Measurements from ENCODE around the gene CARD11. TPM values are rescaled to one million over a fixed set of nuclear protein-coding genes. Genes with fewer than 3 reads are reported as not detected.

The CARD11 gene
- total RNA-seq, 1 experiment from 2014 or later: 0.82 TPM

DNA sequence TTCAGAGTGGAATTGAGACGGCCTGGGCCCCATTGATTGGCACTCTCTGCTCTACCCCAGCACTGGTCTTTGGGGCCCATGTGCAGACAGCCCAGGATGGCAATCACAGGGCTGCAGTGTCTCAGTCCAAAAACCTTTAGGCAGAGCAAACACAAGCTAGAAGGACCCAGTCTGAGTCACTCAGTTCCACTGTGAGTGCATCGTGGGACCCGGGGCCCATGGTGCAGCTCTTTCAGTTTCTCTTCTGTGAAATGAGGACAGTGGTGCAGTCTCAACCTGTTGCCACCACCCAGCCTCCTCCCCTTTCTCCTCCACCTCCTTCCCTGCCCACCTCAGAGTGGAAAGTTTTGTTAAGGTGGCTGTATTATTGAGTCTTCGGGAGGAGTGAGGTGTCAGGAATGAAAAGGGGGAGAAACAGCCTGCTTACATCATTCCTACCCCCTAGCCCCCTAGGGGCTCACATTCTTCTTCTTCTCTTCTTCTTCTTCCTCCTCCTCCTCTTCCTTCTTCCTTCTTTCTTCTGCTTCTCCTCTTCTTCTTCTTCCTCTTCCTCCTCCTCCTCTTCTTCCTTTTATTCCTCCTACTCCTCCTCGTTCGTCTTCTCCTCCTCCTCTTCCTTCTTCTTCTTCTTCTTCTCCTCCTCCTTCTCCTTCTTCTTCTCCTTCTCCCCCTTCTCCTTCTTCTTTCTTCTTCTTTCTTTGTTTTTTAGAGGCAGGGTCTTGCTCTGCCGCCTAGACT is 19.5 kb upstream of the CARD11 start:
- Histone ChIP-seq H3K4me1 (ENCODE audit: control insufficient read depth, insufficient read depth, low read length) (no peaks in the 10 kb centered on the region), H3K36me3 (ENCODE audit: control insufficient read depth, insufficient read depth, low read length) (no peaks in the 10 kb centered on the region), H3K4me3 (ENCODE audit: low read depth in 2 of 2, low read length in 2 of 2) (no peak overlapping the region), H3K27ac (ENCODE audit: low read length) (no peak overlapping the region), H3K27me3 (ENCODE audit: control insufficient read depth, insufficient read depth, low read length) (peaks cover 3% of the 10 kb centered on the region; the same call in 1 of the 2 replicates), H3K9me3 (ENCODE audit: control insufficient read depth, insufficient read depth, low read depth, low read length) (no peaks in the 10 kb centered on the region)
- TF ChIP-seq, protein P1, sequence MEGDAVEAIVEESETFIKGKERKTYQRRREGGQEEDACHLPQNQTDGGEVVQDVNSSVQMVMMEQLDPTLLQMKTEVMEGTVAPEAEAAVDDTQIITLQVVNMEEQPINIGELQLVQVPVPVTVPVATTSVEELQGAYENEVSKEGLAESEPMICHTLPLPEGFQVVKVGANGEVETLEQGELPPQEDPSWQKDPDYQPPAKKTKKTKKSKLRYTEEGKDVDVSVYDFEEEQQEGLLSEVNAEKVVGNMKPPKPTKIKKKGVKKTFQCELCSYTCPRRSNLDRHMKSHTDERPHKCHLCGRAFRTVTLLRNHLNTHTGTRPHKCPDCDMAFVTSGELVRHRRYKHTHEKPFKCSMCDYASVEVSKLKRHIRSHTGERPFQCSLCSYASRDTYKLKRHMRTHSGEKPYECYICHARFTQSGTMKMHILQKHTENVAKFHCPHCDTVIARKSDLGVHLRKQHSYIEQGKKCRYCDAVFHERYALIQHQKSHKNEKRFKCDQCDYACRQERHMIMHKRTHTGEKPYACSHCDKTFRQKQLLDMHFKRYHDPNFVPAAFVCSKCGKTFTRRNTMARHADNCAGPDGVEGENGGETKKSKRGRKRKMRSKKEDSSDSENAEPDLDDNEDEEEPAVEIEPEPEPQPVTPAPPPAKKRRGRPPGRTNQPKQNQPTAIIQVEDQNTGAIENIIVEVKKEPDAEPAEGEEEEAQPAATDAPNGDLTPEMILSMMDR (IDR thresholded peaks at IDR 0.05): no peak
- no peak for TF ChIP-seq SIN3A (IDR thresholded peaks at IDR 0.05; ENCODE audit: borderline replicate concordance, insufficient read depth, low read depth, low read length)
- TF ChIP-seq TCF7L2 (IDR thresholded peaks at IDR 0.05; ENCODE audit: low read depth, low read length): no peak
- TF ChIP-seq, protein P2, sequence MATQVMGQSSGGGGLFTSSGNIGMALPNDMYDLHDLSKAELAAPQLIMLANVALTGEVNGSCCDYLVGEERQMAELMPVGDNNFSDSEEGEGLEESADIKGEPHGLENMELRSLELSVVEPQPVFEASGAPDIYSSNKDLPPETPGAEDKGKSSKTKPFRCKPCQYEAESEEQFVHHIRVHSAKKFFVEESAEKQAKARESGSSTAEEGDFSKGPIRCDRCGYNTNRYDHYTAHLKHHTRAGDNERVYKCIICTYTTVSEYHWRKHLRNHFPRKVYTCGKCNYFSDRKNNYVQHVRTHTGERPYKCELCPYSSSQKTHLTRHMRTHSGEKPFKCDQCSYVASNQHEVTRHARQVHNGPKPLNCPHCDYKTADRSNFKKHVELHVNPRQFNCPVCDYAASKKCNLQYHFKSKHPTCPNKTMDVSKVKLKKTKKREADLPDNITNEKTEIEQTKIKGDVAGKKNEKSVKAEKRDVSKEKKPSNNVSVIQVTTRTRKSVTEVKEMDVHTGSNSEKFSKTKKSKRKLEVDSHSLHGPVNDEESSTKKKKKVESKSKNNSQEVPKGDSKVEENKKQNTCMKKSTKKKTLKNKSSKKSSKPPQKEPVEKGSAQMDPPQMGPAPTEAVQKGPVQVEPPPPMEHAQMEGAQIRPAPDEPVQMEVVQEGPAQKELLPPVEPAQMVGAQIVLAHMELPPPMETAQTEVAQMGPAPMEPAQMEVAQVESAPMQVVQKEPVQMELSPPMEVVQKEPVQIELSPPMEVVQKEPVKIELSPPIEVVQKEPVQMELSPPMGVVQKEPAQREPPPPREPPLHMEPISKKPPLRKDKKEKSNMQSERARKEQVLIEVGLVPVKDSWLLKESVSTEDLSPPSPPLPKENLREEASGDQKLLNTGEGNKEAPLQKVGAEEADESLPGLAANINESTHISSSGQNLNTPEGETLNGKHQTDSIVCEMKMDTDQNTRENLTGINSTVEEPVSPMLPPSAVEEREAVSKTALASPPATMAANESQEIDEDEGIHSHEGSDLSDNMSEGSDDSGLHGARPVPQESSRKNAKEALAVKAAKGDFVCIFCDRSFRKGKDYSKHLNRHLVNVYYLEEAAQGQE (IDR thresholded peaks at IDR 0.05; ENCODE audit: insufficient read depth in 1 of 2, low read depth in 2 of 2, low read length in 1 of 2): no peak
- CTCF ChIA-PET: interaction anchor here (0.9 kb wide), 1 partner anchor 654 kb away, joined by 4 read pairs; no protein-coding TSS in a partner anchor
- intact Hi-C loops (cut with micrococcal nuclease; ENCODE audit: unreplicated experiment): no loop called here
- DNase-seq (ENCODE audit: low read depth, low spot score) (no peak), ATAC-seq (no peak; the same call in 1 of the 2 replicates)
- POLR2A ChIA-PET: no interaction called here
- BruUV-seq (replicated peaks): no TSS peak
- in situ Hi-C loops (cut with HindIII; ENCODE audit: low pct_unique_long_range_greater_than_20kb, low sequenced_read_pairs): no loop called here

DNA sequence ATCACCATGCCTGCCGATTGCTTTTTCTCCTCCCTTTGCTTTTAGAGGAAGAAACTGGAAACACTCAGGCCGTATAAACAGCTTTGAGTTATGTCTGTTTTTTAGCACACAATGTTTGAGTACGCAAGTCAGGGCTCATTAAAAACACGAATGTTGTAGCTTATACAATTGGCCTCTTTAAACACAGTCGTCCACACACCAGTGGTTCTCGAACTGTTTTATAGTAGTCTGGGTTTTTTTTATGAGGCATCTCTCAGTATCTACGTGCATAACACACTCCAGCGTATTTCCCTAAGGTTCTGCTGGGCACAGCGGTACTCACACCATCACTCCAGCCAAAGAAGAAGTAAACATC is 13.4 kb upstream of the CARD11 start:
- Histone ChIP-seq H3K36me3 (ENCODE audit: control insufficient read depth, insufficient read depth, low read length) (no peaks in the 10 kb centered on the region), H3K4me1 (ENCODE audit: control insufficient read depth, insufficient read depth, low read length) (peaks cover 4% of the 10 kb centered on the region; the same call in 1 of the 2 replicates), H3K4me3 (ENCODE audit: low read depth in 2 of 2, low read length in 2 of 2) (no peak overlapping the region), H3K27ac (ENCODE audit: low read length) (no peak overlapping the region), H3K9me3 (ENCODE audit: control insufficient read depth, insufficient read depth, low read depth, low read length) (peaks cover 6% of the 10 kb centered on the region; the same call in 1 of the 2 replicates), H3K27me3 (ENCODE audit: control insufficient read depth, insufficient read depth, low read length) (peaks cover 5% of the 10 kb centered on the region; the same call in 1 of the 2 replicates)
- no TSS peak for BruUV-seq (replicated peaks)
- ATAC-seq (no peak), DNase-seq (ENCODE audit: low read depth, low spot score) (no peak)
- CTCF ChIA-PET: no interaction called here
- POLR2A ChIA-PET: no interaction called here
- intact Hi-C loops (cut with micrococcal nuclease; ENCODE audit: unreplicated experiment) (no loop called here), in situ Hi-C loops (cut with HindIII; ENCODE audit: low pct_unique_long_range_greater_than_20kb, low sequenced_read_pairs) (no loop called here)
- TF ChIP-seq, protein P2 (IDR thresholded peaks at IDR 0.05; ENCODE audit: insufficient read depth in 1 of 2, low read depth in 2 of 2, low read length in 1 of 2): no peak
- TF ChIP-seq TCF7L2 (IDR thresholded peaks at IDR 0.05; ENCODE audit: low read depth, low read length) (no peak), POLR2AphosphoS5 (IDR thresholded peaks at IDR 0.05; ENCODE audit: low read depth, low read length) (no peak), SIN3A (IDR thresholded peaks at IDR 0.05; ENCODE audit: borderline replicate concordance, insufficient read depth, low read depth, low read length) (no peak)
- TF ChIP-seq, protein P1 (IDR thresholded peaks at IDR 0.05): no peak
